NCI-H2107 treated with DMSO at 0.1 percent for 48 hours (cell line): ENCODE results near the gene SLC16A8.

Source experiments
- DNase-seq: peaks from one replicate; lab custom pipeline; 2025; ENCODE audit not compliant: unreplicated experiment; lab: John Stamatoyannopoulos, UW

SLC16A8 gene

GRCh38 chr22:38112381-38112780, 28.4 kb upstream of the SLC16A8 start:
- DNase-seq, result no peak

- no peak for DNase-seq
Observed at GRCh38 chr22:38111925-38112355, 28.0 kb upstream of the SLC16A8 start.

GRCh38 chr22:38110863-38111852, 27.2 kb upstream of the SLC16A8 start:
- DNase-seq, result no peak

DNA sequence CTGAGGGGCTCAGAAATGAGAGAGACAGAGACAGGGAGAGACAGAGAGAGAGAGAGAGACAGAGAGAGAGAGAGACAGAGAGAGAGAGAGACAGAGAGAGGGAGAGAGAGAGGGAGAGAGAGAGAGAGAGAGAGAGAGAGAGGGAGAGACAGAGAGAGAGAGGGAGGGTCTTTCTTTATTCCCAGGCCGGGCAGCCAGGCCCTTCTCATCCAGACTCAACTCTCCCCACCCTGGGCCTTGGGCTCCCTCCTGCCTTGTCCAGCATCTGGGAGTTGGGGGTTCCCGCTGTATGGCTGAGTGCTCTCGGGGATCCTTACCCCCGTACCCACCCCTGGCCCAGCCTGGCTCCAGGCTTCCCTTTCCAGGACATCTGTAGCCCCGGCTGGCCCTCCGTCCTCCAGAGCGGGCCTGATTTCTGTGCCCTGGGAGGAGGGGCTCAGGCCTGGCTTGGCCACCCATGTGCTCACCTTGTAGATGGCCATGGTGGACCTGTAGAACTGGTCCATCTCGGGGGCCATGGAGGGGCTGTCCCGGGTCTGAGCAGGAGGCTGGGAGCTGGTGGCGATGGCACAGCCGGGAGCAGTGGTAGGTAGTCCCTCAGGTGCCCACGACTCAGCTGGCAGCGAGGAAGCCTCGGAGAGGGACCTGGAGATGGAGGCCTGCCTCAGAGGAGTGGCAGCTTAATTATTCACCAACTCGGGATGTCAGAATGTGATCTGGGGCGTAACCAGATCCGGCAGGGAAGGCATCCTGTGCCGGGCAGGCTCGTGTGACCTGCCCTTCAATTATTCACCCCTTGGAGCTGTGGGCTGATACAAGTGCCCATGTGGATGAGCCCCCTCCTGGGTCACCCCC, 26.3 kb upstream of the SLC16A8 start, which contains the start of gene BAIAP2L2:
TSS of gene BAIAP2L2 (minus strand) at position 677 of the 855 bp plus-strand sequence. CDS start at position 518, 159 bp downstream.
- DNase-seq, result no peak

DNA sequence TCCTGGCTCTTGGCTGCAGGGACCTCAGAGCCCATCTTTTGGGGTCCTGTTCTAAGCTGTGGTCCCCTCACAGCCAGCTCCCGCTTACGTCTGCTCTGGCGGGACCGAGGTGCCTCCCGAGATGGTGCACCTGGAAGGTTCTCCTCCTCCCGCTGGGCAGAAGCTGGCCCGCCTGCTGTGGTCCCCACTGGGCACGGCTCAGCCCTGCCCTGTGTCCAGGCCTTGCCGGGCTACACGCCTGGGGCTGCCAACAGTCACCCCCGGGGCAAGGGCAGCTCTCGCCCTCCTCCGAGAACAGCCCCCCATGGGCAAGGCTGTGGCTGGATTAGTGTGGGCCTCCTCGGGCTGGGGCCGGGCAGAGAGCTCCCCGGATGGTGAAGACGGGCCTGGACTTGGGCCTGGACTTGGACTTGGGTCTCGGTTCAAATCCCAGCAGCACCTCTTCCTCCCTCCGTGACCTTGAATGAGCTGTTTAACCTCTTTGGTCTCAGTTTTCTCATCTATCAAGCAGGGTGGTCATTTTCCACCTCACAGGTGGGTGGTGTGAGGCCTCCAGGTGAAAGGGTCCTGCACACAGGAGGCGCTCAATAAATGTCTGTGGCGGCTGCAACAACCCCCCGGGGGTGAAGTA, 25.5 kb upstream of the SLC16A8 start:
- DNase-seq, result no peak

DNA sequence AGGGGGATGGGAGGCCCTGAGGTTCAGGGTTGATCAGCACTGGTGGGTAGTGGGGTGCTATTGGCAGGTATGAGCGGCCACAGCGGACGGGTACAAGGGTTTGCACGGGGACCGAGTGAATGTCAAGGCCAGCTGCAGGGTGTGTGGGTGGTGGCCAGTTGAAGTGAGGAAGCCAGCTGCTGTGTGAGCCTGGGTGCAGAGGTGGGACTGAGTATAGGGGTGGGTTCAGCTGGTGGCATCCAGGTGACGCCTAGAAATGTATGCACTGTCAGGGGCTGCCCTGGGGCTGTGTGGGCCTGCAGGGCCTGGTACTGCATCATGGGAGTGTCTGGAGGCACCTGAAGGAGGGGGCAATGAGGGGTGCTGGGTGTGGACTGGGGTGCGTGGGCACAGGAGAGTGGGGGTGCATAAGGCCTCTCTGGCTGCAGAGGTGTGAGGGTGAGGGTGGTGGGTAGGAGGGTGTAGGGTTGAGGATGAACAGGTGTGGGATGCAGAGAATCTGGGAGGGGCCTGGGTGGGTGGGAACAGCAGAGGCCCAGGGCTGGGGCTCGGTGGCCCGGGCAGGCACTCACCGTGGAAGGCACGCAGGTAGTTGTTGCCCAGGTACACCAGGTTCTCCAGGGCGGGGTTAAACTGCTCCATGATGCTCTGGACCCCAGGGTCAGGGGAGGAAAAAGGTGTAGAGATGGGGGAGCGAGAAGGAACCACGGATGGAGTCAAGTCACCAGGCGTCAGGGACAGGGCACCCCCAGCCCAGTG, 24.8 kb upstream of the SLC16A8 start:
- DNase-seq, result no peak

DNA sequence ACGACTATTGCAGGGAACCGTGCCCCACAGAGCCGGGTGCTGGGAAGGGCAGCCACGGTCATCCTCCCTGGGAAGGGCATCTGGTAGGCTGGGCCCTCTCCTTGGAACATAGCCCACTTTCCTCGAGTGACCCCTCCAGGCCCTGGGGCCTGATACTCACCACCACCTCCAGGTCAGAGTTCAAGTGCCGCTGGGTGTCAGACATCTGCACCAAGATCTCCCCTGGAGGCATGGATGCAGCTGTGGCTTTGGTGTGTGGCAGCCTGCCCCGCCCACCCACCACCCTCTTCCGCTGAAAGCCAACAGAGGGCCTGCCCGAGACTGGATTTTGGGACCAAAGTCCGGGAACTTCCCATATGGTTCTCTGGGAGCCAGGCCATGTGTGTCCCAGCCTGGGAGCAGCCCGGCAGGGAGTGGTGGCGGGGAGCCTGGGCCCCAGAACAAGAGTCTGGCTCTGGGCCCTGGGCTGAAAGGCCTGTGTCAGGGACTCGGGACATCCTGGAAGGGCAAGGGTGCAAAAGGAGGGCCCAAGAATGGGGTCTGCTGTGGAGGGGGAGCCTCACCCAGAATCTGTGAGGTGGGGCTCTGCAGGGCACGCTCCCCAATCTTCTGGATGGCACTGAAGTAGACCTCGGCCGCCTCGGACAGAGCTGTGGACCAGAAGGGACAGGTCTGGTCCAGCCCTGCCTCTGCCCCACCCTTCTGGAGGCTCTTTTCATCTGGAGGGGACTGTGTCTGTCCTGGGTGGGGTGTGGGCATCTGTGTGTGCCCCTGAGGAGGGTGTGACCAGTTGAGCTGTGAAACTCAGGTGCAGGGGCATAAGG, 23.9 kb upstream of the SLC16A8 start:
- DNase-seq, result no peak

DNA sequence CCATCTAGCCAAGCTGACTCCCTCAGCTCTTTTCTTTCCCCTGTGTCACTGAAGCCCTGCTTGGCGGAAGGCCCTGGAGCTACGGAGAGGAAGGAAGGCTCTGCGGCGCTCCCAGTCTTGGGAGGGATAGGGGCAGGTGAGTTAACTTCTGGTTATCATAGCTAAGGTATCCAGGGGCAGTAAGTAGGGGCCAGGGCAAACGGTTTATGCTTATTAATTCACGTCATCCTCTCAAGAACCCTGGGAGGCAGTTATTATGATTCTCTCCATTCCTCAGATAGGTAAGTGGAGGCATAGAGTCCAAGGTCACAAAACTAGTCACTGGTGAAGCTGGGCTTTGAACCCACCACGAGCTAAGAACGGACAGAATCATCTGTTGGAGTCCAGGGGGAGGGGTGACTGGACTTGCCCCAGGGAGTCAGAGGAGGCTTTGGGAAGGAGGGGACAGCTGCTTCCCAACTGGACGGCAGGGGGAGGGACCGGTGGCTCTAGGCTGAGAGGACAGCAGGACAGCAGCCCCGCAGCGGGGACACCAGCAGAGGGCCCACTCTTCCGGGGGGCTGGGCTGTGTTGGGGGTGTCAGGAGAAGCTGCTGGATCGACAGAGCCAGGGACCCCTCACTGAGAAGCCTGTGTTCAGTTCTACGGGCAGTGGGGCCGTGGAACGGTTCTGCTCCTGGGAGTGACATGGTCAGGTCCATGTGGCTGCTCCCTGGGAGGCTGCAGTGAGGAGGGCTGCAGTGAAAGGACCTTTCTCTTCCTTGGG, 23.0 kb upstream of the SLC16A8 start:
- no peak for DNase-seq

- DNase-seq, result no peak
Observed at GRCh38 chr22:38104084-38104483, 20.1 kb upstream of the SLC16A8 start.

DNA sequence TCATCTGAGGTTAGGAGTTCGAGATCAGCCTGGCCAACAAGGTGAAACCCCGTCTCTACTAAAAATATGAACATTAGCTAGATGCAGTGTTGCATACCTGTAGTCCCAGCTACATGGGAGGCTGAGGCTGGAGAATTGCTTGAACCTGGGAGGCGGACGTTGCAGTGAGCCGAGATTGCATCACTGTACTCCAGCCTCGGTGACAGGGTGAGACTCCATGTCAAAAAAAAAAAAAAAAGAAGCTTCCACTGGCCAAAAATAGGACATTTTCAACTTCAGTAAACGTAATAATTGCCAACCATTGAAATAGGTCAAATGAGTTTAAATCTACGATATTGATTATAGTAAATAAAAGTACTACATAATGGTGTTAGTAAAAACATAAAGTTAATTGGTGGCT, 19.7 kb upstream of the SLC16A8 start:
- DNase-seq, result no peak

GRCh38 chr22:38098410-38099249, 14.6 kb upstream of the SLC16A8 start:
- DNase-seq, result no peak

DNA sequence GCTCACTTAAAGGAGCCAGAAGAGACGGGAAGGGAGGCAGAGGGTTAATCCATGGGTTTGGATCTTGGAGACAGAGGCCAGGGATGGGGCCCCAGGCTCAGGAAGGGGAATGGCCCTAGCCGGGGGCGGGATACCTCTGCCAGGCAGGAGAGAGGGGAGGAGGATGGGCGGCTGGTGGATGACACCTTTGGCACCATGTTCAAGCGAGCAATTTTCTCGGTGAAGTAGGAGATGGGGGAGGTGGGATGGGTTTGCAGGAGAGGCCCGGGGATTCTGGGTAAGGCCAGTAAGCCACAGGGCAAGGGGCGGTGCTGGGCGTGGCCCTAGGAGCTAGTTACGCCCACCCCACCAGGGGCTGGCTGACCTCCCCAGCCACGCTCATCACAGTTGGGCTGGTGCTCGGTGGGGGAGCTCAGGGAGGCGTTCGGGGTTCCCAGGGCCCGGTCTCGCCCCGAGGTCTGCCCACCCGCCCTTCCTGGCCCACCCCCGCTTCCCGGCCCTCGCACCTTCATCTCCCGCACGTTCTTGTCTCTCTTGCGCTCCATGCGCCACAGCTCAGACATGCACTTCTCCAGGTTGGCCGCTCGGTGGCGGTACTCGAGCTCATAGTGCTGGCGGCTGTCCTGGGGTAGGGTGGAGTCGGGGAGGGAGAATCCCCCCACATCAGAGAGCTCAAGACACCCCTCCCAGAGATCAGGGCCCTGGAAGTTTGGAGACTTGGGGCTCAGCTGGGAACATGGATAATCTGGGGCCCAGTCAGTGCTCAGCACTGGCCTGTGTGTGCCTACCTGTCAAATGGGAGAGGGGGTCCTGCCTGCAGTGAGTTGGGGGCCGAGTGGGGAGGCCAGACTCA, 13.8 kb upstream of the SLC16A8 start:
- no peak for DNase-seq

- DNase-seq, result no peak
Observed at GRCh38 chr22:38097058-38097457, 13.1 kb upstream of the SLC16A8 start.

GRCh38 chr22:38089474-38089851, 5.5 kb upstream of the SLC16A8 start:
- DNase-seq, result no peak

DNA sequence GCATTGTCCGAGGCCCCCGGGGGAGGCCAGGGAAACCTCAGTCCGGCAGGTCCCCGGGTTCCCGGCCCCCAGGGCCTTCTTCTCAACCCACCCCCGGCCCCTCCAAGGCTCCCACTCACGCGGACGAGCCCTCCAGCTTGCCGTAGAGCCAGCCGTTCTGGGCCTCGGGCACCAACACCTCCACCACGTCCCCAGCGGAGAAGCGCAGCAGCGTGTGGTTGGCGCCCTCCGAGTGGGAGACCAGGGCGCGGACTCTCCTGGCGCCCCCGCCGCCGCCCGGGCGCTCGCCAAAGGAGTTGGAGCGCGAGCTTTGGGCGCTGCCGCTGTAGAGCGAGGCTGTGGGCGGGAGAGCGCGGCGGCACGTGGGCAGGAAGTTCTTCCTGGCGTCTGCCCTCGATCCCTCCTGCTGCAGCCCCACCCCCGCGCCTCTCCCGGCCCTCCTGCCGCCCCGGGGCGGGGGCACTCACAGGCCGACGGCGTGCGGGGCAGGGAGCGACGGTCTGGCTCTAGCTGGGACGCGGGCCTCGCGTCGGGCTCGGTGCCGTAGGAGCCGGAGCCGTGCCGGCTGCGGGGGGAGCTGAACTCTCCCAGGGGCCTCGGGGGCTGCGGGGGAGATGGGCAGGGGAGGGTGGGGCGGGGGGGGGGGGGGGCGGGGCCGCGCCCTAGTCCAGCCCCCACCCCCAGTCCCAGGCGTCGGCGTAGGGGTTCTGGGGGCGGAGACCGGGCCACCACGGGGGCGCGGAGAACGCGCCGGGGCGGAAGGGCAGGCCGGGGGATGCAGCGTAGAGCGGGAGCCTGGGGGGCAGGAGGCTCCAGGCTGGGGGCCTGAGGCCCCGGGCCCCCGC, 4.9 kb upstream of the SLC16A8 start:
- no peak for DNase-seq

DNA sequence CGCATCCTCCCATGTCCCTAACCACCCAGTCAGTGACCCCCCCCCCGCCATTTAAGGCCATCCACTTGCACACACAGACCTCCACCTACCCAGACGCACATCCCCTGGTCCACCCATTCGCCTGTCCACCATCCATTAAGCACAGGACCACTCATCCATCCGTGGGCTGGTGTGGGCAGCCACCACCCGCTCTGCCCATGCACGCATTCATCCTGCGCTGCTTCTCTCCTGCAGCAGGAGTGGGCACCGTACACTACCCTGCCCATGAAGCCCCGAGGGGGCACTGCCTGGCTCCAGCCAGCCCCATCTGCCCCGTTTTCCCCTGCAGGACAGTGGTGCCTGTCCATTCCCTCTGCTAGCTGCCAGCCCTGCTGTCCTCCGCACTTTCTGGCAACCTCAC, 3.9 kb upstream of the SLC16A8 start:
- no peak for DNase-seq
